ENCODE data around the gene FRS2.

FRS2 gene

DNA sequence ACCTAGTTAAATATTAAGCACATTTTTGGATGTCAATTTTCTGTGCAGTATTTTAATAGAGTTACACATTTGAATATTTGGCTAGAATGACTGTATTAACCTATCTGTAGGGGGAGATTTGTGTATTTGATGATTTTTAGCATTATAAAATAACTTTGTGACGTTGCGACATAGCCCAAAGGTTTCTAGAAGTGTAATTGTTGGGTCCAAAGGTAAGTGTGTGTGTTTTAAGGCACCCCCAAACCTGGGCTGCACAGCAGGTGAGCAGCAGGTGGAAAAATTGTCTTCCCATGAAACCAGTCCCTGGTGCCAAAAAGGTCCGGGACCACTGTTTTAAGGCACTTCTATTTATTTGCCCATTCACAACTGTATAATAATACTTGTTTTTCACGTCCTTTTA, 118.3 kb downstream of the FRS2 start:
- TF ChIP-seq, protein P1, sequence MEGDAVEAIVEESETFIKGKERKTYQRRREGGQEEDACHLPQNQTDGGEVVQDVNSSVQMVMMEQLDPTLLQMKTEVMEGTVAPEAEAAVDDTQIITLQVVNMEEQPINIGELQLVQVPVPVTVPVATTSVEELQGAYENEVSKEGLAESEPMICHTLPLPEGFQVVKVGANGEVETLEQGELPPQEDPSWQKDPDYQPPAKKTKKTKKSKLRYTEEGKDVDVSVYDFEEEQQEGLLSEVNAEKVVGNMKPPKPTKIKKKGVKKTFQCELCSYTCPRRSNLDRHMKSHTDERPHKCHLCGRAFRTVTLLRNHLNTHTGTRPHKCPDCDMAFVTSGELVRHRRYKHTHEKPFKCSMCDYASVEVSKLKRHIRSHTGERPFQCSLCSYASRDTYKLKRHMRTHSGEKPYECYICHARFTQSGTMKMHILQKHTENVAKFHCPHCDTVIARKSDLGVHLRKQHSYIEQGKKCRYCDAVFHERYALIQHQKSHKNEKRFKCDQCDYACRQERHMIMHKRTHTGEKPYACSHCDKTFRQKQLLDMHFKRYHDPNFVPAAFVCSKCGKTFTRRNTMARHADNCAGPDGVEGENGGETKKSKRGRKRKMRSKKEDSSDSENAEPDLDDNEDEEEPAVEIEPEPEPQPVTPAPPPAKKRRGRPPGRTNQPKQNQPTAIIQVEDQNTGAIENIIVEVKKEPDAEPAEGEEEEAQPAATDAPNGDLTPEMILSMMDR (IDR thresholded peaks at IDR 0.05; ENCODE audit: extremely low read depth, insufficient read depth, missing control alignments), result no peak
- in situ Hi-C loops (cut with MboI; ENCODE audit: low pct_unique_long_range_greater_than_20kb, low sequenced_read_pairs, unreplicated experiment), result loop anchor here (25.0 kb wide), 1 partner anchor 201 kb away; no protein-coding TSS in a partner anchor
- no peak for DNase-seq (ENCODE audit: low spot score)

DNA sequence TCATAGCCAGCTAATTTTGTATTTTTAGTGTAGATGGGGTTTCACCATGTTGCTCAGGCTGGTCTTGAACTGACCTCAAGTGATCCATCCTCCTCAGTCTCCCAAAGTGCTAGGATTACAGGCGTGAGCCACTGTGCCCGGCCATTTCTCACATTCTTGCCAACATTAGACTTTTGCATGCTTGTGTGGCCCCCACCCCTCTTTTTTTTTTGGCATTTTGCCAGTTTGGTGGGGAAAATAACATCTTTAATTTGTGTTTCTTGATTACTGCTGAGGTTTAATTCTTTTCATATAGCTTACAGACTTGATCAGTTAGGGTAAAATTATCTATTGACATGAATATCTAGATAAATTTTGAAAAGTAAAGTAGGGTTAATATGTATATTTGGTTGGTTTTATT, 118.9 kb downstream of the FRS2 start:
- in situ Hi-C loops (cut with MboI; ENCODE audit: low pct_unique_long_range_greater_than_20kb, low sequenced_read_pairs, unreplicated experiment), result loop anchor here (25.0 kb wide), 1 partner anchor 202 kb away; no protein-coding TSS in a partner anchor
- TF ChIP-seq, protein P1 (IDR thresholded peaks at IDR 0.05; ENCODE audit: extremely low read depth, insufficient read depth, missing control alignments), result no peak
- DNase-seq (ENCODE audit: low spot score), result no peak

DNA sequence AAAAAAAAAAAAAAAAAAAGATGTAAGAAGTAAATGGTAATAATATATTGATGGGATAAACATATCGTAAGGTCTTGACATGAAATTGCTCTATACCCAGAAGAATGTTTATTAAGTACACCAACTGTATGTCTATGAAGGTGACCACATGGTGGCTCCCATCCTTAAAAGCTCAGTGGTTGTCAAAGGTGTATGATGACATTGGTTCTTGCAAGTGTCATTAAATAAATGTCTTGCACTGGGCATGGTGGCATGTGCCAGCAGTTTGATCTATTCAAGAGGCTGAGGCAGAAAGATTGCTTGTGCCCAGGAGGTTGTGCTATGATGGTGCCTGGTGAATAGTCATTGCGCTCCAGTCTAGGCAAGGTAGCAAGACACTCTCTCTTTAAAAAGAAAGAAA, 125.5 kb downstream of the FRS2 start:
- in situ Hi-C loops (cut with MboI; ENCODE audit: low pct_unique_long_range_greater_than_20kb, low sequenced_read_pairs, unreplicated experiment), result loop anchor here (25.0 kb wide), 1 partner anchor 208 kb away; no protein-coding TSS in a partner anchor
- DNase-seq (ENCODE audit: low spot score), result no peak
- TF ChIP-seq, protein P1 (IDR thresholded peaks at IDR 0.05; ENCODE audit: extremely low read depth, insufficient read depth, missing control alignments), result no peak

DNA sequence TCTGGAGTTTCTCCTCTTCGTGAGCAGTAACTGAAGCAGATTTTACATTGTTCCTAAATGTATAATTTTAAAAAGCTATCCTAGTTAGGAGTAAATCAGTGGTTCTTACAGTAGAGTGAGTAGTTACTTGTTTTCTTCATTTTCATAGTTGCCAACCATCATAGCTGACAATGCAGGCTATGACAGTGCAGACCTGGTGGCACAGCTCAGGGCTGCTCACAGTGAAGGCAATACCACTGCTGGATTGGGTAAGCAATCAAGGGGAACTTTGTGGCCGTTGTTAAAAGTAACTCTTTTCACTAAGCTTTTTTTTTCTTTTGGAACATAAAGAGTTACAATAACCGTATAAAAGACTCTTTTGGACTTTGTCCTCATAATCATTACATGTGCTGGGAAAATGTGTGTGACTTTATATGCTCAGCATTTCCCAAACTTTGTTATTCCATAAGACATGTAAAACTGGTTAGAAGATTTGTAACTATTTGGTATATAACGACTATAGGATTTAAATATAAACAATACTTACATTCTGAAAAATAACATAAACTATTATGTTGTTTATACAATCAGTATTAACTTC, 128.1 kb downstream of the FRS2 start:
- DNase-seq (ENCODE audit: low spot score), result no peak
- in situ Hi-C loops (cut with MboI; ENCODE audit: low pct_unique_long_range_greater_than_20kb, low sequenced_read_pairs, unreplicated experiment), result loop anchor here (25.0 kb wide), 1 partner anchor 211 kb away; no protein-coding TSS in a partner anchor
- TF ChIP-seq, protein P1 (IDR thresholded peaks at IDR 0.05; ENCODE audit: extremely low read depth, insufficient read depth, missing control alignments), result no peak

DNA sequence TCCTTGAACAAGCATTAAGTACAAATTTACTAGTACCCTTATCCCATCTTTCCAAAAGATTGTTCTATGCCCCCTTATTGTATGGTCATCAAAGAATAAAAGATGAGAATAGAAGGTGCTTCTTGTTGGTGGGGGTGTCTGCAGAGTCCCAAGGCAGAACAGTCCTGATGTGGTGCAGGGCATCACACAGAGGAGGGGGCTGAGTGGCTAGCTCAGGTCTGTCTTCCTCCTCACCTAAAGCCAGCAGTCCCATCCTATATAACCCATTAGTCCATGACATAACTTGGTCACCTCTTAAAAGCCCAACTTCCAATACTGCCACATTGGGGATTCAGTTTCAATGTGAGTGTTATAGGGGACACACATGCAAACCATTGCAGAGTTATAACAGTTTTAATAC, 130.6 kb downstream of the FRS2 start:
- in situ Hi-C loops (cut with MboI; ENCODE audit: low pct_unique_long_range_greater_than_20kb, low sequenced_read_pairs, unreplicated experiment), result no loop called here
- DNase-seq (ENCODE audit: low spot score), result no peak
- TF ChIP-seq, protein P1 (IDR thresholded peaks at IDR 0.05; ENCODE audit: extremely low read depth, insufficient read depth, missing control alignments), result no peak

DNA sequence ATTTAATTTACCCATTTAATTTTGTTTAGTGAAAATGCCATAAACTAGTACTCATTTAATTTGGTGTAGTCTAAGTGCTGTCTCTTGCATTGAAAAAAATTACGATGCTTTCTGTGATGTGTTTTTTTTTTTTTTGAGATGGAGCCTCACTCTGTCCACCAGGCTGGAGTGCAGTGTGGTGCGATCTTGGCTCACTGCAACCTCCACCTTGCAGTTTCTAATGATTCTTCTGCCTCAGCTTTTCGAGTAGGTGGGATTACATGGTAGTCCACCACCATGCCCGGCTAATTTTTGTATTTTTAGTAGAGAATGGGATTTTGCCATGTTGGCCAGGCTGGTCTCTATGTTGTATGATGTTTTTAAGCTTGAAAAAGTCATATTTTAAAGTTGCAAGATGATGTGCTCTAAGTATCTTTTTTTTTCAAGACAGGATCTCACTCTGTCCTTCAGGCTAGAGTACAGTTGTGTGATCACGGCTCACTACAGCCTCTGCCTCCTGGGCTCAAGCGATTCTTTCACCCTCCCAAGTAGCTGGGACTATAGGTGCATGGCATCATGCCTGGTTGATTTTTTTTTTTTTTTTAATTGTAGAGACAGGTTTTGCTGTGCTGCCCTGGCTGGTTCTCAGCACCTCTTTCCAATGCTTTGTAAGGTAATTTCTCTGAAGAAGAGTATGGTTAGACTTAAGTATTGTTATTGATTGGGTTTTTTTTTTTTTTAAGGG, 131.9 kb downstream of the FRS2 start:
- TF ChIP-seq, protein P1 (IDR thresholded peaks at IDR 0.05; ENCODE audit: extremely low read depth, insufficient read depth, missing control alignments), result no peak
- DNase-seq (ENCODE audit: low spot score), result no peak
- in situ Hi-C loops (cut with MboI; ENCODE audit: low pct_unique_long_range_greater_than_20kb, low sequenced_read_pairs, unreplicated experiment), result no loop called here

All from GM13977 (cell line).